Measurements from ENCODE around the gene ATP23. TPM values are rescaled to one million over a fixed set of nuclear protein-coding genes. Genes with fewer than 3 reads are reported as not detected.

The ATP23 gene
- total and polyA plus RNA-seq, 10 of the 15 experiments (the other 5 are each of a cell fraction or from before 2014, with no cell fraction given) = 1.6 to 28.1 (median 15.1) TPM

DNA sequence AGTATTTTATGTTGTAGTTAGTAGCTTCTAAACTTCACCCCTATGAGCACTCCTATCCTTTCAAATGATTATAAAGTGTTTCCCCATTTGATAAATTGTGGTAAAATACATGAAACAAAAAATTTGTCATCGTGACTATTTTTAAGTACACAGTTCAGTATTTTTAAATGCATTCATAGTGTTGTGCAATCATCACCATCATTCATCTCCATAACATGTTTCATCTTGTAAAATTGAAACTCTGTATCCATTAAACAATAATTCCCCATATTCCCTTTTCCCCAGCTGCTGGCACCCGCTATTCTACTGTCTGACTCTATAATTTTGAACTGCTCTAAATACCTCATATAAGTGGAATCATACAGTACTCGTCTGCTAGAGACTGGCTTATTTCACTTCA is 52.5 kb downstream of the ATP23 start:
- Histone ChIP-seq H3K9me3 (replicated peaks; ENCODE audit: control insufficient read depth, insufficient read depth, low read length) (no peaks in the 10 kb centered on the region; the same call in 2 of the 3 replicates), H3K27me3 (replicated peaks in 1 of 2; ENCODE audit: control insufficient read depth in 2 of 2, insufficient read depth in 2 of 2, low read length in 1 of 2) (no peaks in the 10 kb centered on the region), H3K9ac (ENCODE audit: control insufficient read depth, insufficient read depth, low read length) (no peak overlapping the region), H4K20me1 (ENCODE audit: control insufficient read depth, insufficient read depth) (no peaks in the 10 kb centered on the region), H3K79me2 (ENCODE audit: control insufficient read depth, insufficient read depth, low read length) (no peaks in the 10 kb centered on the region), H3K4me3 (no peak overlapping the region), H3K36me3 (ENCODE audit: control insufficient read depth in 2 of 2, insufficient read depth in 2 of 2, low read length in 1 of 2) (no peaks in the 10 kb centered on the region), H3K27ac (ENCODE audit: control insufficient read depth, insufficient read depth) (no peak overlapping the region), H3K4me2 (ENCODE audit: control insufficient read depth, insufficient read depth) (no peak overlapping the region), H2AFZ (ENCODE audit: control insufficient read depth, low read depth, low read length) (no peak overlapping the region), H3K4me1 (ENCODE audit: control insufficient read depth, insufficient read depth, low read length) (no peaks in the 10 kb centered on the region)
- in situ Hi-C loops (cut with MboI) (no loop called here), intact Hi-C loops (cut with micrococcal nuclease; ENCODE audit: unreplicated experiment) (no loop called here)
- SMC1A ChIA-PET (ENCODE audit: uncharacterized antibody, unreplicated experiment) = no interaction called here
- BruUV-seq (replicated peaks) = no TSS peak
- WGBS (ENCODE audit: insufficient coverage, insufficient replicate concordance, low lambda C conversion rate, missing lambda C conversion rate) = 6% methylated on average over 3 of the region's 3 CpGs
- ATAC-seq (no peak), DNase-seq (ENCODE audit: low read depth, low spot score) (no peak), FAIRE-seq (no peak)
- POLR2A ChIA-PET = no interaction called here
- CTCF ChIA-PET = no interaction called here
- no peak for TF ChIP-seq POLR2A (IDR thresholded peaks at IDR 0.05; ENCODE audit: low read depth, low read length)
- no peak for TF ChIP-seq HDAC6 (IDR thresholded peaks at IDR 0.05; ENCODE audit: unreplicated experiment)
- TF ChIP-seq, protein P1, sequence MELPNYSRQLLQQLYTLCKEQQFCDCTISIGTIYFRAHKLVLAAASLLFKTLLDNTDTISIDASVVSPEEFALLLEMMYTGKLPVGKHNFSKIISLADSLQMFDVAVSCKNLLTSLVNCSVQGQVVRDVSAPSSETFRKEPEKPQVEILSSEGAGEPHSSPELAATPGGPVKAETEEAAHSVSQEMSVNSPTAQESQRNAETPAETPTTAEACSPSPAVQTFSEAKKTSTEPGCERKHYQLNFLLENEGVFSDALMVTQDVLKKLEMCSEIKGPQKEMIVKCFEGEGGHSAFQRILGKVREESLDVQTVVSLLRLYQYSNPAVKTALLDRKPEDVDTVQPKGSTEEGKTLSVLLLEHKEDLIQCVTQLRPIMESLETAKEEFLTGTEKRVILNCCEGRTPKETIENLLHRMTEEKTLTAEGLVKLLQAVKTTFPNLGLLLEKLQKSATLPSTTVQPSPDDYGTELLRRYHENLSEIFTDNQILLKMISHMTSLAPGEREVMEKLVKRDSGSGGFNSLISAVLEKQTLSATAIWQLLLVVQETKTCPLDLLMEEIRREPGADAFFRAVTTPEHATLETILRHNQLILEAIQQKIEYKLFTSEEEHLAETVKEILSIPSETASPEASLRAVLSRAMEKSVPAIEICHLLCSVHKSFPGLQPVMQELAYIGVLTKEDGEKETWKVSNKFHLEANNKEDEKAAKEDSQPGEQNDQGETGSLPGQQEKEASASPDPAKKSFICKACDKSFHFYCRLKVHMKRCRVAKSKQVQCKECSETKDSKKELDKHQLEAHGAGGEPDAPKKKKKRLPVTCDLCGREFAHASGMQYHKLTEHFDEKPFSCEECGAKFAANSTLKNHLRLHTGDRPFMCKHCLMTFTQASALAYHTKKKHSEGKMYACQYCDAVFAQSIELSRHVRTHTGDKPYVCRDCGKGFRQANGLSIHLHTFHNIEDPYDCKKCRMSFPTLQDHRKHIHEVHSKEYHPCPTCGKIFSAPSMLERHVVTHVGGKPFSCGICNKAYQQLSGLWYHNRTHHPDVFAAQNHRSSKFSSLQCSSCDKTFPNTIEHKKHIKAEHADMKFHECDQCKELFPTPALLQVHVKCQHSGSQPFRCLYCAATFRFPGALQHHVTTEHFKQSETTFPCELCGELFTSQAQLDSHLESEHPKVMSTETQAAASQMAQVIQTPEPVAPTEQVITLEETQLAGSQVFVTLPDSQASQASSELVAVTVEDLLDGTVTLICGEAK (IDR thresholded peaks at IDR 0.05; ENCODE audit: borderline replicate concordance) = no peak
- TF ChIP-seq NFXL1 (IDR thresholded peaks at IDR 0.05; ENCODE audit: borderline replicate concordance) = no peak
- TF ChIP-seq NR2F1 (conservative IDR thresholded peaks at IDR 0.05) = no peak
- TF ChIP-seq MEF2A (IDR thresholded peaks at IDR 0.05; ENCODE audit: insufficient read depth, low read depth, low read length) = no peak
- TF ChIP-seq TCF12 (IDR thresholded peaks at IDR 0.05; ENCODE audit: low read depth, low read length) = no peak
- TF ChIP-seq NR2C1 (IDR thresholded peaks at IDR 0.05) = no peak
- TF ChIP-seq IKZF1 (conservative IDR thresholded peaks at IDR 0.05) = no peak
- TF ChIP-seq ZSCAN29 (IDR thresholded peaks at IDR 0.05) = no peak
- TF ChIP-seq, protein P2, sequence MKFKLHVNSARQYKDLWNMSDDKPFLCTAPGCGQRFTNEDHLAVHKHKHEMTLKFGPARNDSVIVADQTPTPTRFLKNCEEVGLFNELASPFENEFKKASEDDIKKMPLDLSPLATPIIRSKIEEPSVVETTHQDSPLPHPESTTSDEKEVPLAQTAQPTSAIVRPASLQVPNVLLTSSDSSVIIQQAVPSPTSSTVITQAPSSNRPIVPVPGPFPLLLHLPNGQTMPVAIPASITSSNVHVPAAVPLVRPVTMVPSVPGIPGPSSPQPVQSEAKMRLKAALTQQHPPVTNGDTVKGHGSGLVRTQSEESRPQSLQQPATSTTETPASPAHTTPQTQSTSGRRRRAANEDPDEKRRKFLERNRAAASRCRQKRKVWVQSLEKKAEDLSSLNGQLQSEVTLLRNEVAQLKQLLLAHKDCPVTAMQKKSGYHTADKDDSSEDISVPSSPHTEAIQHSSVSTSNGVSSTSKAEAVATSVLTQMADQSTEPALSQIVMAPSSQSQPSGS (IDR thresholded peaks at IDR 0.05; ENCODE audit: low read length) = no peak
- TF ChIP-seq MEF2B (IDR thresholded peaks at IDR 0.05; ENCODE audit: partially characterized antibody, poor library complexity, severe bottlenecking) = no peak
- RAD21 ChIA-PET (ENCODE audit: unreplicated experiment) = no interaction called here
